ENCODE measurements around the gene CNTN5.

CNTN5 gene

DNA sequence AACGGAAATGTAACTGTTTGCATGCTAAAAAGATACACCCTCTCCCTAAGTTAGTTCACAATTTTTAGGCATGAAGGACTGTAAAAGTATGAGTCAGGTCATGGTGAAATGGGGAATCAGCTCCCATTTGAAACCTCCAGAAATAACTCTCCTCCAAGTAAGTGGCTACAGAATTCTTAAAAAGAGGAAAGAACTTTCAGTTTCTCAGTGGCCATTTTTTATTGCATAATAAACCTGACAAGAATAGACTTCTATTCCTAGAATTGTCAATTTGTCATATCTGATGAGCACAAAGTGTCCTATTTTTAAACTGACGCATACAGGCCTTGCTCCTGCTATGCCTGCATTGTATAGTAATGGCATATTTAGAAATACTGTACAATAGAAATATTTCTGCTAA is 612.2 kb downstream of the CNTN5 start:
- TF ChIP-seq, protein P1, sequence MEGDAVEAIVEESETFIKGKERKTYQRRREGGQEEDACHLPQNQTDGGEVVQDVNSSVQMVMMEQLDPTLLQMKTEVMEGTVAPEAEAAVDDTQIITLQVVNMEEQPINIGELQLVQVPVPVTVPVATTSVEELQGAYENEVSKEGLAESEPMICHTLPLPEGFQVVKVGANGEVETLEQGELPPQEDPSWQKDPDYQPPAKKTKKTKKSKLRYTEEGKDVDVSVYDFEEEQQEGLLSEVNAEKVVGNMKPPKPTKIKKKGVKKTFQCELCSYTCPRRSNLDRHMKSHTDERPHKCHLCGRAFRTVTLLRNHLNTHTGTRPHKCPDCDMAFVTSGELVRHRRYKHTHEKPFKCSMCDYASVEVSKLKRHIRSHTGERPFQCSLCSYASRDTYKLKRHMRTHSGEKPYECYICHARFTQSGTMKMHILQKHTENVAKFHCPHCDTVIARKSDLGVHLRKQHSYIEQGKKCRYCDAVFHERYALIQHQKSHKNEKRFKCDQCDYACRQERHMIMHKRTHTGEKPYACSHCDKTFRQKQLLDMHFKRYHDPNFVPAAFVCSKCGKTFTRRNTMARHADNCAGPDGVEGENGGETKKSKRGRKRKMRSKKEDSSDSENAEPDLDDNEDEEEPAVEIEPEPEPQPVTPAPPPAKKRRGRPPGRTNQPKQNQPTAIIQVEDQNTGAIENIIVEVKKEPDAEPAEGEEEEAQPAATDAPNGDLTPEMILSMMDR (IDR thresholded peaks at IDR 0.05; ENCODE audit: borderline replicate concordance, control extremely low read depth, extremely low read depth, insufficient read depth, missing control alignments): no peak
- no peak for DNase-seq (ENCODE audit: low spot score)
- in situ Hi-C loops (cut with MboI; ENCODE audit: low sequenced_read_pairs, unreplicated experiment): no loop called here

DNA sequence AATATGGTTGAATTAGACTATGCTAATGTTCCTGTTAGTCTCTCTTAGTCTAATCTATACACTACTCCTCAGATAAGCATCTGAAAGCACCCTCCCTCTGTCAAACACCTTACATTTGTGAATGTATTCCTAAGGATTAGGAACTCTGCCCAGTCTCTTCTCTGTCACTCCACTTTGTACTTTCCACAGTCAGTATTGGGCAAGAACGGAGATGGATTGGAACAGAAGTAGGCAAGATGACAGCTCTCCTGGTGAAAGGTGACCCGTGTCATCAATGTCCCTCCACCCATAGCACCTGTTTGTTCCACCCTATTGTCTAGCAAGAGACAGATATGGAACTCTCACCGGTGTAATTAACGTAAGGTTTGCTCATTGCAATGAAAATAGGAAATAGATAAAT is 613.8 kb downstream of the CNTN5 start:
- in situ Hi-C loops (cut with MboI; ENCODE audit: low sequenced_read_pairs, unreplicated experiment): no loop called here

DNA sequence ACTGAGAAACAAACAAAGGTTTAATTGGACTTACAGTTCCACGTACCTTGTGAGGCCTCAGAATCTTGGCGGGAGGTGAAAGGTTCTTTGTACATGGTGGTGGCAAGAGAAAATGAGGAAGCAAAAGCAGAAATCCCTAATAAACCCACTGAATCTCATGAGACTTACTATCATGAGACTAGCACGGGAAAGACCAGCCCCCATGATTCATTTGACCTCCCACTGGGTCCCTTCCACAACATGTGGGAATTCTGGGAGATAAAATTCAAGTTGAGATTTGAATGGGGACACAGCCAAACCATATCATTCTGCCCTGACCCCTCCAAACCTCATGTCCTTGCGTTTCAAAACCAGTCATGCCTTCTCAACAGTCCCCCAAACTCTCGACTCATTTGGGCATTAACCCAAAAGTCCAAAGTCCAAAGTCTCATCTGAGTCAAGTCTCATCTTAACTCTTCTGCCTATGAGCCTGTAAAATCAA is 617.4 kb downstream of the CNTN5 start:
- no peak for DNase-seq (ENCODE audit: low spot score)
- TF ChIP-seq, protein P1 (IDR thresholded peaks at IDR 0.05; ENCODE audit: borderline replicate concordance, control extremely low read depth, extremely low read depth, insufficient read depth, missing control alignments): no peak
- in situ Hi-C loops (cut with MboI; ENCODE audit: low sequenced_read_pairs, unreplicated experiment): no loop called here

More for the DNA sequence above, 613.8 kb downstream of the CNTN5 start:
- no peak for DNase-seq (ENCODE audit: low spot score)
- TF ChIP-seq, protein P1 (IDR thresholded peaks at IDR 0.05; ENCODE audit: borderline replicate concordance, control extremely low read depth, extremely low read depth, insufficient read depth, missing control alignments): no peak

DNA sequence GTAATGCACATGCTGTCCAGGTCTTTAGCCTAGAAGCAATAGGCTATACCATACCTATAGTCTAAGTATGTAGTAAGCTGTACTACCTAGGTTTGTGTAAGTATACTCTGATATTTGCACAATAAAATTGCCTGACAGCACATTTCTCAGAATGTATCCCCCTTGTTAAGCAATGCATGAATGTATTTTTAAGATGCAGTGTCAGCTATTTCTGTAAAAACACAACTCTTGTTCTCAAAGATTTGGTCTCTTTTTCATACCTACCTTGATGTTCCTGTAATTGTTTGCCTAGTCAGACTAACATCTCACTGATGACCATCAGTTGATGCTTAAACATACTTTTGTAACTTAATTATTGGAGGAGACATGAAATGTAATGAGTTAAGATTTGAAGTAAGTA is 619.9 kb downstream of the CNTN5 start:
- no peak for DNase-seq (ENCODE audit: low spot score)
- TF ChIP-seq, protein P1 (IDR thresholded peaks at IDR 0.05; ENCODE audit: borderline replicate concordance, control extremely low read depth, extremely low read depth, insufficient read depth, missing control alignments): no peak
- in situ Hi-C loops (cut with MboI; ENCODE audit: low sequenced_read_pairs, unreplicated experiment): no loop called here

DNA sequence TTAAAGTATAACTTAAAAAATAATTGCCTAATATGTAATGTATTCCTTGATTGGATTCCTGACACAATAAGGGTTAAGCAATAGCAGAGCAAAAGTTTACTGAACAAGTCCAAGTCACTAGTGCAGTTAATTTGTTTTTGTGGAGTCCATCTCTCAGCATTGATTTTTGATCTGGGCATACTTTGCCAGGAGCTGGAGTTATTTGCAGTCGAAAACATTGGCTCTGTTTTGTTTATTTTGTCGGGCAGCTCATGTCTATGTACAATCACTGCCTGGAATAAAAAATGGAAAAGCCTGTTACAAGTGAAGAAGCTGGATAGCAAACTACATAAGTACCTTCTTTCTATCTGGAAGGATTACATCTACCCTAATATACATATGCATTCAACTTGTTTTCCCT is 625.2 kb downstream of the CNTN5 start:
- in situ Hi-C loops (cut with MboI; ENCODE audit: low sequenced_read_pairs, unreplicated experiment): no loop called here
- DNase-seq (ENCODE audit: low spot score): no peak
- TF ChIP-seq, protein P1 (IDR thresholded peaks at IDR 0.05; ENCODE audit: borderline replicate concordance, control extremely low read depth, extremely low read depth, insufficient read depth, missing control alignments): no peak

DNA sequence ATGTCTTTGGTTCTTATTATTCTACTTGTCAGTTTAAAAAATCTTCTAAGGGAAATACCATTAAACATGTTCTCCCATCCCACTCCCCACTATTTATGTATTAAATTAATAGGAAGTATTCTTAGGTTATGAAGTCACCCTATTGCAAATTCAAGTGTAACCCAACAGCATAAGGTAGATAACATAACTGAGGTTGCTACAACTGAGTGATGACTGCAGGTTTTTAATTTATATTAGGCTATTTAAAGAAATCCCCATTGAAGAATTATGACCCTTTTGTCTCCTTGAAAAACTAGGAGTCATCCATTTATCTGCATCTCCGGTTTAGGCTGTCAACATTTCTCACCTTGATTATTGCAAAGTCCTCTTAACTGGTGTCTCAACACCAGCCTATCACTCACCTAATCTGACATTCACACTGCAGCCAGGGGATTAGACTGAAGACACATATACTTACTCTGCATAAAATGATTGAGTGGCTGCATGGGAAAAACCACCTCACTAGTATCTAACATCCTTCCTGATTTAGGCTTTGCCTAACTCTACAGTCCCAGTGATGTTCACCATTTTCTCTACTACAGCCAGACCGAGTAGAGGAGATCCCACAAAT is 649.4 kb downstream of the CNTN5 start:
- TF ChIP-seq, protein P1 (IDR thresholded peaks at IDR 0.05; ENCODE audit: borderline replicate concordance, control extremely low read depth, extremely low read depth, insufficient read depth, missing control alignments): no peak
- no peak for DNase-seq (ENCODE audit: low spot score)
- in situ Hi-C loops (cut with MboI; ENCODE audit: low sequenced_read_pairs, unreplicated experiment): no loop called here
